NCI-H1417 (cell line): ENCODE results near the gene PLEKHM3.
"Not testable (repeated sequence)": the region's sequence is repeated elsewhere in the genome, so short reads cannot be mapped to it uniquely, and the experiment has no call there.

Experiments
- DNase-seq, 3 experiments: peaks; one replicate each; lab custom pipeline; 2025; lab: John Stamatoyannopoulos, UW

PLEKHM3 gene

GRCh38 chr2:208037564-208038487 lies 12.5 kb upstream of the PLEKHM3 start:
- DNase-seq: no peak

- no peak for DNase-seq
Measured at GRCh38 chr2:208036357-208036756, 11.0 kb upstream of the PLEKHM3 start.

GRCh38 chr2:208034503-208035140 lies 9.3 kb upstream of the PLEKHM3 start:
- no peak for DNase-seq

- DNase-seq: peak in 2 of 3 experiments; percentile 12 to 61
Measured at GRCh38 chr2:208033701-208034502, 8.6 kb upstream of the PLEKHM3 start.

GRCh38 chr2:208031608-208032019 lies 6.3 kb upstream of the PLEKHM3 start:
- DNase-seq: no peak

GRCh38 chr2:208025814-208026184 lies 472 bp upstream of the PLEKHM3 start:
- peak in 1 of 3 experiments; percentile 48 for DNase-seq

GRCh38 chr2:208024091-208024490 lies 1.2 kb downstream of the PLEKHM3 start:
- no peak for DNase-seq

- DNase-seq: peak in 2 of 3 experiments; percentile 29 to 75
Measured at GRCh38 chr2:208020253-208020652, 5.1 kb downstream of the PLEKHM3 start.

GRCh38 chr2:208018124-208018712 lies 7.1 kb downstream of the PLEKHM3 start:
- DNase-seq: not testable (repeated sequence)

- no peak for DNase-seq
Measured at GRCh38 chr2:208017721-208018120, 7.6 kb downstream of the PLEKHM3 start.

- peak in 2 of 3 experiments; percentile 15 to 75 for DNase-seq
Measured at GRCh38 chr2:208015475-208015874, 9.9 kb downstream of the PLEKHM3 start.

- peak in 1 of 3 experiments; percentile 3 for DNase-seq
Measured at GRCh38 chr2:208013285-208014178, 11.8 kb downstream of the PLEKHM3 start.

GRCh38 chr2:208012449-208012848 lies 12.9 kb downstream of the PLEKHM3 start:
- DNase-seq: no peak

GRCh38 chr2:208010506-208010905 lies 14.8 kb downstream of the PLEKHM3 start:
- DNase-seq: no peak

- no peak for DNase-seq
Measured at GRCh38 chr2:208006833-208007232, 18.5 kb downstream of the PLEKHM3 start.

GRCh38 chr2:208006337-208006736 lies 19.0 kb downstream of the PLEKHM3 start:
- no peak for DNase-seq

- DNase-seq: no peak
Measured at GRCh38 chr2:208001924-208002323, 23.4 kb downstream of the PLEKHM3 start.

- no peak for DNase-seq
Measured at GRCh38 chr2:208000701-208001395, 24.5 kb downstream of the PLEKHM3 start.

- no peak for DNase-seq
Measured at GRCh38 chr2:207996848-207997247, 28.5 kb downstream of the PLEKHM3 start.

- no peak for DNase-seq
Measured at GRCh38 chr2:207995887-207996286, 29.4 kb downstream of the PLEKHM3 start.
